GM19463 (cell line): ENCODE data around the gene KRTAP5-3.
"Not testable (repeated sequence)": the region's sequence is repeated elsewhere in the genome, so short reads cannot be mapped to it uniquely, and the experiment has no call there.

ENCODE experiments used
- ATAC-seq: cut with Tn5 transposase; IDR thresholded peaks from one replicate; pipeline ENCODE4 v1.9.1; 2021; ENCODE audit warnings: mild to moderate bottlenecking, moderate library complexity; ENCODE audit not compliant: unreplicated experiment

Gene KRTAP5-3

GRCh38 chr11:1622086-1622485, 13.8 kb upstream of the KRTAP5-3 start, which contains the start of gene KRTAP5-4:
KRTAP5-4 (minus strand) TSS chr11:1622138; CDS start chr11:1622093, 45 bp downstream.
- ATAC-seq = no peak

- no peak for ATAC-seq
Measured at GRCh38 chr11:1619449-1619848, 11.2 kb upstream of the KRTAP5-3 start.

GRCh38 chr11:1618231-1618630, 10.0 kb upstream of the KRTAP5-3 start:
- ATAC-seq = no peak

- ATAC-seq = not testable (repeated sequence)
Measured at GRCh38 chr11:1607901-1608300, 362 bp downstream of the KRTAP5-3 start.

GRCh38 chr11:1607156-1607845, 962 bp downstream of the KRTAP5-3 start:
- ATAC-seq = not testable (repeated sequence)

GRCh38 chr11:1605923-1606322, 2.3 kb downstream of the KRTAP5-3 start:
- ATAC-seq = peak; percentile 89

GRCh38 chr11:1604711-1605110, 3.6 kb downstream of the KRTAP5-3 start:
- ATAC-seq = no peak

- ATAC-seq = no peak
Measured at GRCh38 chr11:1604181-1604580, 4.1 kb downstream of the KRTAP5-3 start.

- no peak for ATAC-seq
Measured at GRCh38 chr11:1603629-1604028, 4.6 kb downstream of the KRTAP5-3 start.

GRCh38 chr11:1601663-1602062, 6.6 kb downstream of the KRTAP5-3 start:
- ATAC-seq = not testable (repeated sequence)

- no peak for ATAC-seq
Measured at GRCh38 chr11:1600626-1601025, 7.6 kb downstream of the KRTAP5-3 start.

- no peak for ATAC-seq
Measured at GRCh38 chr11:1598816-1599215, 9.4 kb downstream of the KRTAP5-3 start.

GRCh38 chr11:1598406-1598805, 9.9 kb downstream of the KRTAP5-3 start:
- ATAC-seq = not testable (repeated sequence)

- no peak for ATAC-seq
Measured at GRCh38 chr11:1597994-1598380, 10.3 kb downstream of the KRTAP5-3 start, which contains the start of gene KRTAP5-2. KRTAP5-2 (minus strand) TSS chr11:1598294; CDS start chr11:1598250, 44 bp downstream.

GRCh38 chr11:1597331-1597993, 10.8 kb downstream of the KRTAP5-3 start:
- no peak for ATAC-seq

- not testable (repeated sequence) for ATAC-seq
Measured at GRCh38 chr11:1596576-1597121, 11.6 kb downstream of the KRTAP5-3 start.

GRCh38 chr11:1595994-1596575, 12.2 kb downstream of the KRTAP5-3 start:
- ATAC-seq = not testable (repeated sequence)

- ATAC-seq = no peak
Measured at GRCh38 chr11:1592628-1593027, 15.6 kb downstream of the KRTAP5-3 start.

- no peak for ATAC-seq
Measured at GRCh38 chr11:1589996-1590395, 18.3 kb downstream of the KRTAP5-3 start.

- ATAC-seq = not testable (repeated sequence)
Measured at GRCh38 chr11:1589191-1589963, 18.9 kb downstream of the KRTAP5-3 start.

- ATAC-seq = no peak
Measured at GRCh38 chr11:1586699-1587098, 21.6 kb downstream of the KRTAP5-3 start.
